Breast epithelium (tissue), 3 donors: ENCODE measurements around the gene PDIA5.

Experiments used
- POLR2A ChIP-seq: fragments of 450-650 bp; IDR thresholded peaks from one replicate; pipeline ENCODE4 v1.6.1; 2016; ENCODE audit warnings: antibody characterized with exemption, mild to moderate bottlenecking, moderate library complexity
- POLR2AphosphoS5 ChIP-seq, 3 donors: sonication (generic); formaldehyde crosslinking; IDR thresholded peaks; one replicate each; pipeline ENCODE4 v1.6.1; 2017; ENCODE audit warnings: antibody characterized with exemption in 3 of 3
- TF ChIP-seq, protein P1 (sequence below), 3 donors: fragments of 450-650 bp; IDR thresholded peaks; one replicate each; pipeline ENCODE4 v1.5.1; 2016 to 2017; ENCODE audit warnings: antibody characterized with exemption in 3 of 3, mild to moderate bottlenecking in 3 of 3, moderate library complexity in 3 of 3

DNA sequence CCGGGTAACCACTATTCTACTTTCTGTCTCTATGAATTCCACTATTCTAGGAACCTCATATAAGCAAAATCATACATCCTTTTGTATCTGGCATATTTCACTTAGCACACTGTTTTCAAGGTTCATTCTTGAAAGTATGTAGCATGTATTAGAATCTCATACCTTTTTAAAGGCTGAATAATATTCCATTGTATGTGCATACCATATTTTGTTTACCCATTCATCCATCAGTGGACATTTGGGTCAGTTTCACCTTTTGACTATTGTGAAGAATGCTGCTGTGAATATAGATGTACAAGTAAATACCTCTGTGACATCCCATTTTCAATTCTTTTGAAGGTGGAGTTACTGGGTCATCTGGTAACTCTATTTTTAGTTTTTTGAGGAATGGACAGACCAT, 98.3 kb downstream of the PDIA5 start:
- TF ChIP-seq POLR2AphosphoS5 (IDR thresholded peaks at IDR 0.05) (no peak), POLR2A (no peak)
- TF ChIP-seq, protein P1, sequence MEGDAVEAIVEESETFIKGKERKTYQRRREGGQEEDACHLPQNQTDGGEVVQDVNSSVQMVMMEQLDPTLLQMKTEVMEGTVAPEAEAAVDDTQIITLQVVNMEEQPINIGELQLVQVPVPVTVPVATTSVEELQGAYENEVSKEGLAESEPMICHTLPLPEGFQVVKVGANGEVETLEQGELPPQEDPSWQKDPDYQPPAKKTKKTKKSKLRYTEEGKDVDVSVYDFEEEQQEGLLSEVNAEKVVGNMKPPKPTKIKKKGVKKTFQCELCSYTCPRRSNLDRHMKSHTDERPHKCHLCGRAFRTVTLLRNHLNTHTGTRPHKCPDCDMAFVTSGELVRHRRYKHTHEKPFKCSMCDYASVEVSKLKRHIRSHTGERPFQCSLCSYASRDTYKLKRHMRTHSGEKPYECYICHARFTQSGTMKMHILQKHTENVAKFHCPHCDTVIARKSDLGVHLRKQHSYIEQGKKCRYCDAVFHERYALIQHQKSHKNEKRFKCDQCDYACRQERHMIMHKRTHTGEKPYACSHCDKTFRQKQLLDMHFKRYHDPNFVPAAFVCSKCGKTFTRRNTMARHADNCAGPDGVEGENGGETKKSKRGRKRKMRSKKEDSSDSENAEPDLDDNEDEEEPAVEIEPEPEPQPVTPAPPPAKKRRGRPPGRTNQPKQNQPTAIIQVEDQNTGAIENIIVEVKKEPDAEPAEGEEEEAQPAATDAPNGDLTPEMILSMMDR (IDR thresholded peaks at IDR 0.05), result no peak
